GM19099 (cell line): ENCODE measurements around the gene SART1.

Experiments used
- POLR2A ChIP-seq: IDR thresholded peaks from 3 replicates; pipeline ENCODE4 v1.6.1; 2011; ENCODE audit warnings: low read depth; ENCODE audit not compliant: insufficient read length; ENCODE audit errors: extremely low read depth

The SART1 gene

DNA sequence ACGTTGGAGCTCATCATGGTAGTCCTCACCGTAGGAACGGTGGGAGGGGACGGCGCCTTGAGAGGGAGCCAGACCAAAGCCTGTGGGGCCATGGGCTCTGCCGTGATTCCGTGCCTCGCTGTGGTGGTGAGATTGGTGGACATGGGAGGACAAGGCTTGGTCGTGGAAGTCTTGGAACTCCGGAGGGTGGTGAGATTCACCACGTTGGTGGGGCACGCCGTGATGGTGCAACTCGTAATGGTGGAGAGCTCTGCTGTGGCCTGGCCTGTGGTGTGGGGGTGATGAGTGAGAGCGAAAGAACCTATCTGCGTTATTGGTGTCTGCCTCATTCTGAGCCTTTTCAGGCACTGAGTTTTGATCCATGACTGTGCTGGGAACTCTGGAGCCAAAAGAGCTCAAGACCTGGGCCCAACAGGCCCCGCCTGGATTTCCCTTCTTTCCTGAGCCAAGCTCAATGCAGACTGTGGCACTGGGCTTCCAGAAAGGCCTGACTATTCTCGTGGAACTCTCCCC, 64.5 kb downstream of the SART1 start, which contains the start of gene CATSPER1:
CATSPER1 (minus strand) TSS at position 463 of the 513 bp plus-strand sequence; CDS start at position 363, 100 bp downstream.
- no peak for TF ChIP-seq POLR2A
